ENCODE results near the gene GPR31. TPM values are rescaled to one million over a fixed set of nuclear protein-coding genes. Genes with fewer than 3 reads are reported as not detected.
A peak's percentile ranks its signal among the peaks of the same experiment; 100 is the strongest.
"Not testable (repeated sequence)": the region's sequence is repeated elsewhere in the genome, so short reads cannot be mapped to it uniquely, and the experiment has no call there.

Gene GPR31
- polyA plus RNA-seq, 3 donors: not detected

GRCh38 chr6:167177271-167177670 is 19.5 kb upstream of the GPR31 start:
- H4K20me1 ChIP-seq (ENCODE audit: insufficient read depth, low read length); intact Hi-C loops (cut with micrococcal nuclease); DNase-seq; H2AFZ ChIP-seq (ENCODE audit: insufficient read depth, low read depth, low read length, poor library complexity, severe bottlenecking); H3K4me1 Mint-ChIP-seq; H3K27ac ChIP-seq (ENCODE audit: low read depth in 1 of 2, low read length in 2 of 2); H3K4me1 ChIP-seq (ENCODE audit: control insufficient read depth in 1 of 2, insufficient read depth in 2 of 2, low read length in 2 of 2); H3K27me3 Mint-ChIP-seq (ENCODE audit: low read depth in 3 of 3); H3K4me3 Mint-ChIP-seq; H3K36me3 ChIP-seq (replicated peaks in 1 of 2; ENCODE audit: control insufficient read depth in 1 of 2, insufficient read depth in 2 of 2, low read length in 2 of 2); H3K36me3 Mint-ChIP-seq; H3K27me3 ChIP-seq (ENCODE audit: control insufficient read depth in 2 of 2, insufficient read depth in 2 of 2, low read length in 2 of 2); H3K79me2 ChIP-seq (ENCODE audit: insufficient read depth, low read length); H3K27ac Mint-ChIP-seq; H3K9me3 ChIP-seq (replicated peaks in 1 of 2; ENCODE audit: control insufficient read depth in 1 of 2, insufficient read depth in 1 of 2, low read length in 2 of 2); H3K9me3 Mint-ChIP-seq; H3K4me3 ChIP-seq (replicated peaks in 1 of 3; ENCODE audit: low read depth in 2 of 3, low read length in 3 of 3); H3K9ac ChIP-seq (ENCODE audit: insufficient read depth, low read length, poor library complexity, severe bottlenecking); H3K4me2 ChIP-seq (replicated peaks; ENCODE audit: extremely low read depth, low read length, poor library complexity, severe bottlenecking): not testable (repeated sequence)
- WGBS (ENCODE audit: insufficient coverage): no CpG with 5 or more reads among the region's 14 CpGs

- H3K4me1 Mint-ChIP-seq; H3K4me2 ChIP-seq (replicated peaks; ENCODE audit: extremely low read depth, low read length, poor library complexity, severe bottlenecking); H4K20me1 ChIP-seq (ENCODE audit: insufficient read depth, low read length); H3K4me3 Mint-ChIP-seq; intact Hi-C loops (cut with micrococcal nuclease); H3K36me3 ChIP-seq (replicated peaks in 1 of 2; ENCODE audit: control insufficient read depth in 1 of 2, insufficient read depth in 2 of 2, low read length in 2 of 2); H3K9me3 Mint-ChIP-seq; H3K4me3 ChIP-seq (replicated peaks in 1 of 3; ENCODE audit: low read depth in 2 of 3, low read length in 3 of 3); H3K4me1 ChIP-seq (ENCODE audit: control insufficient read depth in 1 of 2, insufficient read depth in 2 of 2, low read length in 2 of 2); H3K27ac Mint-ChIP-seq; H3K27me3 Mint-ChIP-seq (ENCODE audit: low read depth in 3 of 3); H3K36me3 Mint-ChIP-seq; H3K27ac ChIP-seq (ENCODE audit: low read depth in 1 of 2, low read length in 2 of 2); H3K79me2 ChIP-seq (ENCODE audit: insufficient read depth, low read length); H3K9me3 ChIP-seq (replicated peaks in 1 of 2; ENCODE audit: control insufficient read depth in 1 of 2, insufficient read depth in 1 of 2, low read length in 2 of 2); DNase-seq; H3K9ac ChIP-seq (ENCODE audit: insufficient read depth, low read length, poor library complexity, severe bottlenecking); H3K27me3 ChIP-seq (ENCODE audit: control insufficient read depth in 2 of 2, insufficient read depth in 2 of 2, low read length in 2 of 2); H2AFZ ChIP-seq (ENCODE audit: insufficient read depth, low read depth, low read length, poor library complexity, severe bottlenecking): not testable (repeated sequence)
- WGBS (ENCODE audit: insufficient coverage): 89% methylated on average over 5 of the region's 13 CpGs
Measured at GRCh38 chr6:167172011-167172410, 14.2 kb upstream of the GPR31 start.

GRCh38 chr6:167171300-167171699 is 13.5 kb upstream of the GPR31 start:
- H4K20me1 ChIP-seq (ENCODE audit: insufficient read depth, low read length); H3K79me2 ChIP-seq (ENCODE audit: insufficient read depth, low read length); H3K36me3 Mint-ChIP-seq; H3K4me3 Mint-ChIP-seq; H3K4me3 ChIP-seq (replicated peaks in 1 of 3; ENCODE audit: low read depth in 2 of 3, low read length in 3 of 3); H3K27me3 ChIP-seq (ENCODE audit: control insufficient read depth in 2 of 2, insufficient read depth in 2 of 2, low read length in 2 of 2); H3K9ac ChIP-seq (ENCODE audit: insufficient read depth, low read length, poor library complexity, severe bottlenecking); H2AFZ ChIP-seq (ENCODE audit: insufficient read depth, low read depth, low read length, poor library complexity, severe bottlenecking); DNase-seq; H3K9me3 Mint-ChIP-seq; H3K27me3 Mint-ChIP-seq (ENCODE audit: low read depth in 3 of 3); H3K36me3 ChIP-seq (replicated peaks in 1 of 2; ENCODE audit: control insufficient read depth in 1 of 2, insufficient read depth in 2 of 2, low read length in 2 of 2); intact Hi-C loops (cut with micrococcal nuclease); H3K4me1 ChIP-seq (ENCODE audit: control insufficient read depth in 1 of 2, insufficient read depth in 2 of 2, low read length in 2 of 2); H3K4me2 ChIP-seq (replicated peaks; ENCODE audit: extremely low read depth, low read length, poor library complexity, severe bottlenecking); H3K27ac Mint-ChIP-seq; H3K4me1 Mint-ChIP-seq; H3K9me3 ChIP-seq (replicated peaks in 1 of 2; ENCODE audit: control insufficient read depth in 1 of 2, insufficient read depth in 1 of 2, low read length in 2 of 2); H3K27ac ChIP-seq (ENCODE audit: low read depth in 1 of 2, low read length in 2 of 2): not testable (repeated sequence)
- WGBS (ENCODE audit: insufficient coverage): 94% methylated on average over 4 of the region's 11 CpGs

- H2AFZ ChIP-seq (ENCODE audit: insufficient read depth, low read depth, low read length, poor library complexity, severe bottlenecking); H4K20me1 ChIP-seq (ENCODE audit: insufficient read depth, low read length); H3K36me3 ChIP-seq (replicated peaks in 1 of 2; ENCODE audit: control insufficient read depth in 1 of 2, insufficient read depth in 2 of 2, low read length in 2 of 2); H3K4me1 ChIP-seq (ENCODE audit: control insufficient read depth in 1 of 2, insufficient read depth in 2 of 2, low read length in 2 of 2); H3K9ac ChIP-seq (ENCODE audit: insufficient read depth, low read length, poor library complexity, severe bottlenecking); H3K27me3 Mint-ChIP-seq (ENCODE audit: low read depth in 3 of 3); DNase-seq; H3K9me3 ChIP-seq (replicated peaks in 1 of 2; ENCODE audit: control insufficient read depth in 1 of 2, insufficient read depth in 1 of 2, low read length in 2 of 2); H3K9me3 Mint-ChIP-seq; H3K27me3 ChIP-seq (ENCODE audit: control insufficient read depth in 2 of 2, insufficient read depth in 2 of 2, low read length in 2 of 2); intact Hi-C loops (cut with micrococcal nuclease); H3K4me2 ChIP-seq (replicated peaks; ENCODE audit: extremely low read depth, low read length, poor library complexity, severe bottlenecking); H3K79me2 ChIP-seq (ENCODE audit: insufficient read depth, low read length); H3K27ac ChIP-seq (ENCODE audit: low read depth in 1 of 2, low read length in 2 of 2); H3K4me3 Mint-ChIP-seq; H3K36me3 Mint-ChIP-seq; H3K4me1 Mint-ChIP-seq; H3K4me3 ChIP-seq (replicated peaks in 1 of 3; ENCODE audit: low read depth in 2 of 3, low read length in 3 of 3): not testable (repeated sequence)
- WGBS (ENCODE audit: insufficient coverage): no CpG with 5 or more reads among the region's 13 CpGs
- peak overlapping the region in 1 of 7 donors; percentile 10 for H3K27ac Mint-ChIP-seq
Measured at GRCh38 chr6:167169867-167170266, 12.1 kb upstream of the GPR31 start.
